ES-I3 (cell line): ENCODE data around the gene ZNF280D.

ENCODE experiments used
- H3K36me3 ChIP-seq: 2 replicates; pipeline ENCODE4 v1.6.1; 2013; ENCODE audit warnings: mild to moderate bottlenecking, low read length, control low read depth, moderate library complexity; ENCODE audit not compliant: insufficient read depth
- H3K4me1 ChIP-seq: 2 replicates; pipeline ENCODE4 v1.6.1; 2013; ENCODE audit warnings: mild to moderate bottlenecking, control low read depth, low read length; ENCODE audit not compliant: insufficient read depth
- H3K9ac ChIP-seq: 2 replicates; pipeline ENCODE4 v1.6.1; 2013; ENCODE audit warnings: low read depth, mild to moderate bottlenecking, low read length, moderate library complexity
- H3K9me3 ChIP-seq: 2 replicates; pipeline ENCODE4 v1.6.1; 2013; ENCODE audit warnings: mild to moderate bottlenecking, low read length, moderate library complexity; ENCODE audit not compliant: control insufficient read depth, insufficient read depth

The ZNF280D gene

DNA sequence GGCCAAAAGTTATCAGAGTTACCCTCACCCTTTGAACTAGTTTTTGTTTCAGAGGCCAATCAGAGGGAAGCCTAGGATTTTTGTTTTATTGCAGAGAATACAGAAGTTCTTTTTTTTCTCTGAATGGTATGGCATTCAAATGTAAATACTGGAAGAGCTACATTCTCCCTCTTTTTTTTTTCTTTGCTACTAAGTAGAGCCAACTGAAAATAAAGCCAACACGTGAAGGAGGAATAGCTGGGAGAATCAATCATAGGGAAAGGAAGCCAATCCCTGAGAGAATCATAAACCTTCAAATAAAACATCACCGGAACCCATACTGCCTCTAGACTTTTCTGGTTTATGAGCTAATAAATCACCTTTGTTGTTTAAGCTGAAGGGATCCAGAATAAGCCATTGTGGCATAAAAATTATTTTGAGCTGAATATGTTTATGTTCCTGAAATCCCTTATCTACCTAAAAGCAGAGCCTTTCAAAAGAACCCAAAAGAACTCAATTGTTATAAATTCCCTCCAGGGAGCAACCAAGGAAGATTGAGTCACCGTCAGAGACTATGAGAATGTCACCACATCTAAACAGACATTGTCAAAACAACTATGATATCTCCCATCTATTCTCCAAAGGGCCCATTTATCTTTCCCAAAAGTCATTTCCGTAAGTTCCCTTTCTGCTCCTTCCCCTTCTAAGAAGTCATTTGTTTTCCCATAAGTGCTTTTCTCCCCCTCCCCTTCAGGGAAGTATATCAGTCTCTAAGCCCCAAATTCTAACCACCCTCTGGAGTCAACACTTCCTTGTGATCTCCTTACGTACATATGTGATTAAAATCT lies 3.8 kb upstream of the ZNF280D start:
- no peaks in the 10 kb centered on the region for H3K36me3 ChIP-seq
- peaks cover 2% of the 10 kb centered on the region; the same call in 1 of the 2 replicates for H3K9me3 ChIP-seq
- H3K4me1 ChIP-seq: peaks cover 22% of the 10 kb centered on the region
- H3K9ac ChIP-seq: no peak overlapping the region

DNA sequence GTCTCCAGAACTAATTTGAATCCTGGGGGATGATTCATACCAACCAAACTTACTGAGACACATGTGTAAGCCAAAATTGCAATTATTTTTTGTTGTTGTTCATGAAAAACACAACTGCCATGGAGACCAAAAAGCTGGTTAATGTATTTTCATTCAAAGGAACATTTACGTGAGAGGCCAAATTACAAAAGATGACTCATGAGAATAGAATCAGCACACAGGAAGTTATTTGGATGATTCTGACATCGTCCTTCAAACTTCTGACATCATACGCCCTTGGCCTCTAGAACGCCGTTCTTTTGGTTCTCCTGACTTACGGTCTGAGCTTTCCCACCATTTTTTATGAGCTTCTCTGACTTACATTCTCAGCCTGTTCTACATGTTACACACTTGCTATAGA lies 3.0 kb upstream of the ZNF280D start:
- H3K4me1 ChIP-seq: peaks cover 22% of the 10 kb centered on the region
- H3K9me3 ChIP-seq: peaks cover 2% of the 10 kb centered on the region; the same call in 1 of the 2 replicates
- no peak overlapping the region for H3K9ac ChIP-seq
- H3K36me3 ChIP-seq: no peaks in the 10 kb centered on the region

GRCh38 chr15:56735589-56735988 lies 2.3 kb upstream of the ZNF280D start:
- H3K36me3 ChIP-seq: no peaks in the 10 kb centered on the region
- H3K9me3 ChIP-seq: peaks cover 2% of the 10 kb centered on the region; the same call in 1 of the 2 replicates
- H3K9ac ChIP-seq: no peak overlapping the region
- peaks cover 22% of the 10 kb centered on the region for H3K4me1 ChIP-seq

- Histone ChIP-seq H3K9ac (no peak overlapping the region), H3K9me3 (peaks cover 2% of the 10 kb centered on the region; the same call in 1 of the 2 replicates), H3K4me1 (peaks cover 15% of the 10 kb centered on the region), H3K36me3 (no peaks in the 10 kb centered on the region)
Measured at GRCh38 chr15:56734013-56734635, 815 bp upstream of the ZNF280D start.

DNA sequence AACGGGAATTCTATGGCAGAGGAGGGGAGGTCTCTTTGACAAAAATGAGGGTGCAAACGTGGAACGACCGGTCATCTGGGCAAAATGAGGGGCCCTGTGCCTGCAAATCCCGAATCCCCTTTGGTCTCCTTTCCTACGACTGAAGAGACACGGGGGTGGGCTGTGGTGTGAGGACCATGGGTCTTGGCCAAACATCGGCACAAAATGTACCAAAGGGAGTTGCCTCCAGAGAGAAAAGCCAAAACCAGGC lies 498 bp downstream of the ZNF280D start:
- Histone ChIP-seq H3K9me3 (peaks cover 2% of the 10 kb centered on the region; the same call in 1 of the 2 replicates), H3K9ac (no peak overlapping the region), H3K4me1 (peaks cover 13% of the 10 kb centered on the region), H3K36me3 (no peaks in the 10 kb centered on the region)

DNA sequence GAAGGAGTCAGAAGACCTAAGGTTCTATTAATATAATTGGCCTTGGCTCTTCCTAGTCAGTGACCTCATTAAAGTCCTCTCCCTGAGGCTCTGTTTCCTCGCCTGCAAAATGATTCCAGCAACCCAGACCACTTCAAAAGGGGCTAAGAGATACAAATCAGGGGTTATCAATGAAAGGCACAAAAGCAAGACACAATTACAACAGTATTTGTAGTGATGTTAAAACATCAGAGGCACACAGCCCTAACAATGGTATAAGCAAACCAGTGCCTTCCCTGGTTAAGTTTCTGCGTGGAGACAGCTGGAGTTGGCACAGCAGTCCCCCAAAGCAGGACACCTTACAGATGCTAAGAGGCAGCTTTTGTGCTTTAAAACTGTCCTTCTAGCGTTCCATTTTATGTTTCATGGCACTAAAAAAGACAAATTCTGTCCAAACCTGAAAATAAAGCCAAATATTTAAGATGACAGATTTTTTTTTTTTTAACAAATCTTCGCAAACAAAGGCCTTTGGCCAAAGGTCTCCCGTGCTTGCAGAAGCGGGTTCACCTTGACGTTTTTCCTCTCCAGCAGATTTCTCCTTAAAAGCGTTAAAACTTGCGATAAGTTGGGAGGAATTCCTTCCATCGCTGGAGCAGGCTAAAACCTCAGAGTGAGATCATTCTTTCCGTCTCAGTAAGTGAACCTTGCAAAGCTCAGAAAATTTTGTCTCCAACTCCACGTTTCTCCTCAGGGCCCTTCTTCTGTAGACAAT lies 999 bp downstream of the ZNF280D start:
- Histone ChIP-seq H3K36me3 (no peaks in the 10 kb centered on the region), H3K9me3 (peaks cover 2% of the 10 kb centered on the region; the same call in 1 of the 2 replicates), H3K4me1 (peaks cover 9% of the 10 kb centered on the region), H3K9ac (no peak overlapping the region)

DNA sequence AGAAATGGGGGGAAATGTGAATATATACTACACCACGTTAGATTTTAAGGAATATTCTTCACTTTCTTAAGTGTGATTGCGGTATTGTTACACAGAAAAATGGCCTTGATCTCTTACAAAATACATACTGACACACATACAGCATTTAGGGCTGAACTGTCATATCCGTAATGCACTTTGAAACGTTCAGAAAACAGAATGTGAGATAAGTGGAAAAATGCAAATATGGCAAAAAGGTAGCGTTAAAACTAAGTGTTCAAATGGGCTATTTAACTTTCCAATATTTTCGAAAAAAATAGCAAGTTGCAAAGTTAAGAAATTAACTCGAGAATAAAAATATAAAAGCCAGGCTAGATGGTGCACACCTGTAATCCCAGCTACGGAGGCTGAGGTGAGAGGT lies 1.8 kb downstream of the ZNF280D start:
- Histone ChIP-seq H3K4me1 (peaks cover 3% of the 10 kb centered on the region; the same call in 1 of the 2 replicates), H3K9ac (no peak overlapping the region), H3K9me3 (peaks cover 2% of the 10 kb centered on the region; the same call in 1 of the 2 replicates), H3K36me3 (no peaks in the 10 kb centered on the region)

GRCh38 chr15:56729561-56729960 lies 3.7 kb downstream of the ZNF280D start:
- H3K36me3 ChIP-seq: no peaks in the 10 kb centered on the region
- peaks cover 2% of the 10 kb centered on the region; the same call in 1 of the 2 replicates for H3K9me3 ChIP-seq
- H3K9ac ChIP-seq: no peak overlapping the region
- H3K4me1 ChIP-seq: no peaks in the 10 kb centered on the region

DNA sequence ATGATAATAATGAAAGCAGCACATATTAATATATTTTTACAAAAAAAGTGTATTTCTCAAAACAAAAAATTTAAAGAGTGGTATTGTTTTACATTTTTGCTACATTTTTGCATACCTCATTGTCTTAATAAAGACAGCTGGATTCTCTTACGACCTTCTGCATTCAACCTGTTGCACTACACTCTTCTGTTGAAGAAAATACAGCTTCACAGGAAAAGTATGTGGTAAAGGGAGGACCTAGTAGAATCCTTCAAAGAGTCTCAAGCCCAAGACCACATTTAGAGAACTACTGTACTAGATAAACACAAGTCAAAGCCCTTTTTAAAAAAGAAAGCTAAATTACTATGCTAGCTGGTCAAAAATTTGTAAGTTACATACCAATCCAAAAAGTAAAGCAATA lies 7.9 kb downstream of the ZNF280D start:
- Histone ChIP-seq H3K36me3 (no peaks in the 10 kb centered on the region), H3K4me1 (no peaks in the 10 kb centered on the region), H3K9me3 (no peaks in the 10 kb centered on the region), H3K9ac (no peak overlapping the region)

DNA sequence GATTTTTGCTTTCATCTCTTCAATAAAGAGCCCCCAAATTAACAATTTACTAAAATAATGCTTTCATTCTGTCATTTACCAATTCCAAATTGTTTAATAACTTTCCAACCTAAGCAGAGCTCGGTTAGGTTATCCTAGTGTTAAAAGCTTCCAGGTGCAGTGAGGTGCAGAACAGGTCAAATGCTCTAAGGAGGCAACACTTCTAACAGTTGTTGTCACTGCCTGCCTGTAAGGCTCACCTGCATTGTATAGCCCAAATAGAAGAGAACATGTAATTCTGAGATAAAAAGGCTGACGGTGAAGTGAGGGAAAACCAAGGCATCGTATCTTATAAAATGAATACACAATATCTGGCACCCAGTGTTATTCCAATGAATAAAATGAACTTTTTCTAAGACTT lies 9.1 kb downstream of the ZNF280D start:
- H3K36me3 ChIP-seq: no peaks in the 10 kb centered on the region
- H3K9me3 ChIP-seq: no peaks in the 10 kb centered on the region
- no peak overlapping the region for H3K9ac ChIP-seq
- no peaks in the 10 kb centered on the region for H3K4me1 ChIP-seq

GRCh38 chr15:56723787-56724186 lies 9.5 kb downstream of the ZNF280D start:
- Histone ChIP-seq H3K36me3 (no peaks in the 10 kb centered on the region), H3K4me1 (no peaks in the 10 kb centered on the region), H3K9me3 (no peaks in the 10 kb centered on the region), H3K9ac (no peak overlapping the region)

- Histone ChIP-seq H3K9me3 (no peaks in the 10 kb centered on the region), H3K9ac (no peak overlapping the region), H3K4me1 (no peaks in the 10 kb centered on the region), H3K36me3 (no peaks in the 10 kb centered on the region)
Measured at GRCh38 chr15:56719774-56720555, 13.3 kb downstream of the ZNF280D start.

DNA sequence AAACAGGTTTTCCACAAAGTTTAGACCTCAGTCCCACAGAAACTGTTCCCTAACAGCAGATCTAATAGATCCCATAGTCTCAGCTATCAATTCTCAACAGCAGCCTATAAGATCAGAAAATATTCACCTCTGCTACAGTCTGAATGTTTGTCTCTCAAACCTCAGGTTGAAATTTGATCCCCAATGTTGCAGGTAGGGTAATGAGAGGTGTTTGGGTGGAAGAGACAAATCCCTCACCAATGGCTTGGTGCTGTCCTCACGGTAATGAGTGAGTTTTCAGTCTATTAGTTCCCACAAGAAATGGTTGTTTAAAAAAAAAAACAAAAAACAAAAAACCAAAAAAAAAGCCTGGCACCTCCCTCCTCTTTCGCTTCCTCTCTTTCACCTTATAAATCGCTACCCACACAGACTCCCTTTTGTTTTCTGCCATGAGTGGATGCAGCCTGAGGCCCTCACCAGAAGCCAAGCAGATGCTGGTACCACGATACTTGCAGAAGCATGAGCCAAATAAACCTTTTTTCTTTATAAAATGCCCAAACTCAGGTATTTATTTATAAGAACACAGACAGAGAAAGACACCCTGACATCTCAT lies 14.2 kb downstream of the ZNF280D start:
- Histone ChIP-seq H3K36me3 (no peaks in the 10 kb centered on the region), H3K4me1 (no peaks in the 10 kb centered on the region), H3K9me3 (no peaks in the 10 kb centered on the region), H3K9ac (no peak overlapping the region)

DNA sequence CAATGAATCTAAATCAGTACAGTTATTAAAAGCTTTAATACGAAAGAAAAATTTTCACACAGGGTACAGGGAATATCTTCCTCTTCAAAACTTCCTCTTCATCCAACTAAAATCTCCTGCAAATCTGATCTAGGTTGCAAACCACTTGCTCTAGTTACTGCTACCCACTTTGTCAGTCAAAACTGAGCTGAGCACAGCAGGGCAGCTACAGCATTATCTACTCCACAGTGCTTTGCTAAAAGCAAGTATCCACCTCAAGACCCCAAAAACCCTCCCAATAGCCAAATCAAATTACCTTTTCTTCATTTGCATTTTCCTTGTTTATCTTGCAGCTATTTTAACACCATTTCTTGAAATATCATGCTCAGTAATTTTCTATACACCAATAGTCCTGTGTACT lies 14.7 kb downstream of the ZNF280D start:
- Histone ChIP-seq H3K36me3 (no peaks in the 10 kb centered on the region), H3K4me1 (no peaks in the 10 kb centered on the region), H3K9ac (no peak overlapping the region), H3K9me3 (no peaks in the 10 kb centered on the region)
